ENCODE data around the gene MKNK2. TPM values are rescaled to one million over a fixed set of nuclear protein-coding genes. Genes with fewer than 3 reads are reported as not detected.
A peak's percentile ranks its signal among the peaks of the same experiment; 100 is the strongest.

Gene MKNK2
- total and polyA plus RNA-seq, 2 of the 13 experiments (the other 11 are each of a cell fraction or from before 2014, with no cell fraction given) = 44.9 to 112 TPM

DNA sequence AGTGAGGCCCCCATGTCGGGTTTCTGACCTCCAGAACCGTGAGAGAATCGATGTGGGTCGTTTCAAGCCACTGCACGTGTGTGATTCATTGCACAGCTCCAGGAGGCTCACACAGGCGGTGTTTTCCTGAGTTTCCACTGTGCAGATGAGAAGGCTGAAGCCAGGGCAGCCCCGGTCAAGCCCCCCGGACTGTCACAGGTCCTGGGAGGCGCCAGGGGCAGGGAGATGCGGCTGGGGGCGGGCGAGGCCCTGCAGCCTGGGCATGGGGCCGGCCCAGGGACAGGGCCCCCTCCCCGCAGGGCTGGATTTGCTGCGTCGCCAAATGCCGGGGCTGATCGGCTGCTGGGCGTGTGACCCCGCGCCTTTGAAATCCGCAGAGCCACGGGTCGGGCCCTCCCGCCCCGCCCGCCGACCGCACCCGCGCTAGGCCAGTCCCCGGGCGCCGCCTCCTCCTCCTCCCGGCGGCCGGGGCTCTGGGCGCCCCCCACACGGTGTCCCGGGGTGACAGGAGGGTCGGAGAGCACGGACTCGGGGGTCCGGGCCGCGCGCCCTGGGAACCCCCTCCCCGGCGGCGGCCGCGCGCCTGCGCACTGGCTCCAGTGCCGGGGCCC lies 9.9 kb upstream of the MKNK2 start (continued):
- TF ChIP-seq HNRNPH1 (optimal IDR thresholded peaks at IDR 0.05; ENCODE audit: low read depth, low read length) = no peak
- TF ChIP-seq, protein P1, sequence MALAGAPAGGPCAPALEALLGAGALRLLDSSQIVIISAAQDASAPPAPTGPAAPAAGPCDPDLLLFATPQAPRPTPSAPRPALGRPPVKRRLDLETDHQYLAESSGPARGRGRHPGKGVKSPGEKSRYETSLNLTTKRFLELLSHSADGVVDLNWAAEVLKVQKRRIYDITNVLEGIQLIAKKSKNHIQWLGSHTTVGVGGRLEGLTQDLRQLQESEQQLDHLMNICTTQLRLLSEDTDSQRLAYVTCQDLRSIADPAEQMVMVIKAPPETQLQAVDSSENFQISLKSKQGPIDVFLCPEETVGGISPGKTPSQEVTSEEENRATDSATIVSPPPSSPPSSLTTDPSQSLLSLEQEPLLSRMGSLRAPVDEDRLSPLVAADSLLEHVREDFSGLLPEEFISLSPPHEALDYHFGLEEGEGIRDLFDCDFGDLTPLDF (CRISPR knock-in tag; IDR thresholded peaks at IDR 0.05) = no peak
- TF ChIP-seq HNRNPLL (IDR thresholded peaks at IDR 0.05; ENCODE audit: low read depth, low read length, poor library complexity, severe bottlenecking) = no peak
- no peak for TF ChIP-seq REST (IDR thresholded peaks at IDR 0.05; ENCODE audit: borderline replicate concordance in 1 of 2, low read depth in 1 of 2, low read length in 2 of 2)
- 0 out of 2 replicates have a peak, but pooled peaks have one; percentile 39 for TF ChIP-seq ZNF138 (CRISPR knock-in tag; IDR thresholded peaks at IDR 0.05; ENCODE audit: low read depth)
- TF ChIP-seq, protein P2, sequence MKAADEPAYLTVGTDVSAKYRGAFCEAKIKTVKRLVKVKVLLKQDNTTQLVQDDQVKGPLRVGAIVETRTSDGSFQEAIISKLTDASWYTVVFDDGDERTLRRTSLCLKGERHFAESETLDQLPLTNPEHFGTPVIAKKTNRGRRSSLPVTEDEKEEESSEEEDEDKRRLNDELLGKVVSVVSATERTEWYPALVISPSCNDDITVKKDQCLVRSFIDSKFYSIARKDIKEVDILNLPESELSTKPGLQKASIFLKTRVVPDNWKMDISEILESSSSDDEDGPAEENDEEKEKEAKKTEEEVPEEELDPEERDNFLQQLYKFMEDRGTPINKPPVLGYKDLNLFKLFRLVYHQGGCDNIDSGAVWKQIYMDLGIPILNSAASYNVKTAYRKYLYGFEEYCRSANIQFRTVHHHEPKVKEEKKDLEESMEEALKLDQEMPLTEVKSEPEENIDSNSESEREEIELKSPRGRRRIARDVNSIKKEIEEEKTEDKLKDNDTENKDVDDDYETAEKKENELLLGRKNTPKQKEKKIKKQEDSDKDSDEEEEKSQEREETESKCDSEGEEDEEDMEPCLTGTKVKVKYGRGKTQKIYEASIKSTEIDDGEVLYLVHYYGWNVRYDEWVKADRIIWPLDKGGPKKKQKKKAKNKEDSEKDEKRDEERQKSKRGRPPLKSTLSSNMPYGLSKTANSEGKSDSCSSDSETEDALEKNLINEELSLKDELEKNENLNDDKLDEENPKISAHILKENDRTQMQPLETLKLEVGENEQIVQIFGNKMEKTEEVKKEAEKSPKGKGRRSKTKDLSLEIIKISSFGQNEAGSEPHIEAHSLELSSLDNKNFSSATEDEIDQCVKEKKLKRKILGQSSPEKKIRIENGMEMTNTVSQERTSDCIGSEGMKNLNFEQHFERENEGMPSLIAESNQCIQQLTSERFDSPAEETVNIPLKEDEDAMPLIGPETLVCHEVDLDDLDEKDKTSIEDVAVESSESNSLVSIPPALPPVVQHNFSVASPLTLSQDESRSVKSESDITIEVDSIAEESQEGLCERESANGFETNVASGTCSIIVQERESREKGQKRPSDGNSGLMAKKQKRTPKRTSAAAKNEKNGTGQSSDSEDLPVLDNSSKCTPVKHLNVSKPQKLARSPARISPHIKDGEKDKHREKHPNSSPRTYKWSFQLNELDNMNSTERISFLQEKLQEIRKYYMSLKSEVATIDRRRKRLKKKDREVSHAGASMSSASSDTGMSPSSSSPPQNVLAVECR (CRISPR knock-in tag; IDR thresholded peaks at IDR 0.05; ENCODE audit: borderline replicate concordance) = peak; percentile 54
- TF ChIP-seq CBX2 (IDR thresholded peaks at IDR 0.05; ENCODE audit: low read depth, low read length) = no peak
- no peak for TF ChIP-seq CBX2 (CRISPR knock-in tag; IDR thresholded peaks at IDR 0.05; ENCODE audit: low read depth)
- TF ChIP-seq POLR2G (IDR thresholded peaks at IDR 0.05; ENCODE audit: low read depth, low read length) = peak; percentile 24; the same call in 1 of the 2 replicates
- no peak for TF ChIP-seq POGZ (CRISPR knock-in tag; IDR thresholded peaks at IDR 0.05)
- peak; percentile 50; the same call in 1 of the 2 replicates for TF ChIP-seq ZBTB7B (CRISPR knock-in tag; IDR thresholded peaks at IDR 0.05)
- no peak for TF ChIP-seq RNF2 (conservative IDR thresholded peaks at IDR 0.05; ENCODE audit: low read depth)
- TF ChIP-seq NR2F2 (IDR thresholded peaks at IDR 0.05; ENCODE audit: borderline replicate concordance, low read depth) = 0 out of 2 replicates have a peak, but pooled peaks have one; percentile 11
- no peak for TF ChIP-seq NONO (IDR thresholded peaks at IDR 0.05)
- TF ChIP-seq NONO (CRISPR knock-in tag; conservative IDR thresholded peaks at IDR 0.05) = peak; percentile 54; the same call in 1 of the 2 replicates
- TF ChIP-seq ZBTB14 (CRISPR knock-in tag; IDR thresholded peaks at IDR 0.05) = 0 out of 2 replicates have a peak, but pooled peaks have one; percentile 4
- TF ChIP-seq ZNF276 (CRISPR knock-in tag; IDR thresholded peaks at IDR 0.05; ENCODE audit: low read depth) = peak; percentile 28

Measured in HepG2 (cell line).